A673 (cell line): ENCODE results near the gene ADGRG3. TPM values are rescaled to one million over a fixed set of nuclear protein-coding genes. Genes with fewer than 3 reads are reported as not detected.

ENCODE experiments used
- BruUV-seq: library from RNA; stranded (reverse); fragments of 400-500 nt; replicated peaks from 2 replicates; lab custom pipeline; 2021; lab: Mats Ljungman, UMichigan
- CTCF ChIA-PET: fragments of 300-600 bp; sonication (Branson Sonifier 250); formaldehyde crosslinking; loops from one replicate; lab custom pipeline; 2022; ENCODE audit warnings: antibody characterized with exemption; lab: Charles Lee
- POLR2A ChIA-PET: fragments of 300-600 bp; sonication (Branson Sonifier 250); formaldehyde crosslinking; loops from one replicate; lab custom pipeline; 2022; ENCODE audit warnings: antibody characterized with exemption; ENCODE audit not compliant: low non-redundant PET; lab: Charles Lee
- DNase-seq: peaks from one replicate; pipeline ENCODE4 v3.0.0-alpha.2; 2015; ENCODE audit warnings: low spot score
- H3K27ac ChIP-seq: fragments of 200-600 bp; sonication (generic); 2 replicates; pipeline ENCODE4 v1.5.1; 2016; ENCODE audit warnings: mixed run types, low read depth, mild to moderate bottlenecking, mixed read lengths, antibody characterized with exemption, low read length; ENCODE audit not compliant: poor library complexity, severe bottlenecking
- H3K27me3 ChIP-seq: fragments of 200-600 bp; sonication (generic); replicated peaks from 2 replicates; pipeline ENCODE4 v1.6.1; 2017; ENCODE audit warnings: mixed run types, low read depth, mild to moderate bottlenecking, mixed read lengths, antibody characterized with exemption, low read length; ENCODE audit not compliant: insufficient read depth, poor library complexity
- H3K36me3 ChIP-seq: fragments of 200-600 bp; sonication (generic); 2 replicates; pipeline ENCODE4 v1.6.1; 2016; ENCODE audit warnings: mixed run types, mild to moderate bottlenecking, mixed read lengths, antibody characterized with exemption, low read length; ENCODE audit not compliant: insufficient read depth, poor library complexity, severe bottlenecking
- H3K4me1 ChIP-seq: fragments of 200-600 bp; sonication (generic); 2 replicates; pipeline ENCODE4 v1.6.1; 2017; ENCODE audit warnings: mixed run types, mild to moderate bottlenecking, mixed read lengths, antibody characterized with exemption, low read length; ENCODE audit not compliant: insufficient read depth, poor library complexity, severe bottlenecking
- H3K4me3 ChIP-seq: fragments of 200-600 bp; sonication (generic); 2 replicates; pipeline ENCODE4 v1.5.1; 2016; ENCODE audit warnings: low read depth, mixed run types, mild to moderate bottlenecking, mixed read lengths, low read length; ENCODE audit not compliant: poor library complexity, severe bottlenecking
- H3K9me3 ChIP-seq: fragments of 200-600 bp; sonication (generic); 2 replicates; pipeline ENCODE4 v1.6.1; 2016; ENCODE audit warnings: mixed run types, low read depth, mild to moderate bottlenecking, mixed read lengths, antibody characterized with exemption, low read length; ENCODE audit not compliant: poor library complexity, severe bottlenecking
- CTCF ChIP-seq: fragments of 300-800, 200-600 bp; sonication (generic); conservative IDR thresholded peaks from 2 replicates; pipeline ENCODE4 v1.5.1; 2017; ENCODE audit warnings: low read depth, mild to moderate bottlenecking, antibody characterized with exemption, low read length, moderate library complexity, mixed read lengths
- EZH2 ChIP-seq: fragments of 200-600 bp; sonication (generic); IDR thresholded peaks from 2 replicates; pipeline ENCODE4 v1.6.1; 2017; ENCODE audit warnings: borderline replicate concordance, low read depth, mild to moderate bottlenecking, mixed read lengths, antibody characterized with exemption, low read length; ENCODE audit not compliant: poor library complexity, severe bottlenecking
- intact Hi-C: fragments of 100-400 bp; cut with micrococcal nuclease; formaldehyde crosslinking; loops from one replicate; pipeline ENCODE4 v1.10.0; 2022; ENCODE audit not compliant: unreplicated experiment
- total RNA-seq: library from RNA; stranded (reverse); gene quantifications from 2 replicates; pipeline ENCODE4 v1.2.3, GENCODE V29; 2021

The ADGRG3 gene
- total RNA-seq, 1 experiment from 2014 or later: not detected

GRCh38 chr16:57730771-57731730, 62.9 kb downstream of the ADGRG3 start:
- intact Hi-C loops: no loop called here
- POLR2A ChIA-PET: no interaction called here
- no peaks in the 10 kb centered on the region for H3K4me1 ChIP-seq
- H3K9me3 ChIP-seq: peaks cover 9% of the 10 kb centered on the region
- no peak overlapping the region for H3K4me3 ChIP-seq
- TF ChIP-seq CTCF (no peak), EZH2 (no peak)
- no TSS peak for BruUV-seq
- no peak overlapping the region for H3K27ac ChIP-seq
- H3K36me3 ChIP-seq: no peaks in the 10 kb centered on the region
- CTCF ChIA-PET: no interaction called here
- no peak for DNase-seq
- H3K27me3 ChIP-seq: no peaks in the 10 kb centered on the region

- H3K36me3 ChIP-seq: peaks cover under 1% of the 10 kb centered on the region
- intact Hi-C loops: no loop called here
- ChIA-PET POLR2A (no interaction called here), CTCF (no interaction called here)
- H3K4me1 ChIP-seq: peaks cover 5% of the 10 kb centered on the region
- DNase-seq: no peak
- H3K4me3 ChIP-seq: no peak overlapping the region
- BruUV-seq: no TSS peak
- H3K9me3 ChIP-seq: peaks cover 9% of the 10 kb centered on the region
- TF ChIP-seq EZH2 (no peak), CTCF (no peak)
- no peak overlapping the region for H3K27ac ChIP-seq
- H3K27me3 ChIP-seq: no peaks in the 10 kb centered on the region
Measured at GRCh38 chr16:57732037-57732436, 63.9 kb downstream of the ADGRG3 start.

- no peak overlapping the region for H3K4me3 ChIP-seq
- H3K27me3 ChIP-seq: no peaks in the 10 kb centered on the region
- DNase-seq: no peak
- peaks cover 7% of the 10 kb centered on the region for H3K36me3 ChIP-seq
- POLR2A ChIA-PET: no interaction called here
- CTCF ChIA-PET: no interaction called here
- TF ChIP-seq EZH2: no peak
- TF ChIP-seq CTCF: no peak
- peaks cover 9% of the 10 kb centered on the region for H3K9me3 ChIP-seq
- H3K27ac ChIP-seq: no peak overlapping the region
- no TSS peak for BruUV-seq
- intact Hi-C loops: no loop called here
- peaks cover 9% of the 10 kb centered on the region for H3K4me1 ChIP-seq
Measured at GRCh38 chr16:57732714-57733113, 64.6 kb downstream of the ADGRG3 start.
